Neuron (in vitro differentiated cells): Measurements from ENCODE around the gene CNTFR.
"Not testable (repeated sequence)": the region's sequence is repeated elsewhere in the genome, so short reads cannot be mapped to it uniquely, and the experiment has no call there.

Source experiments
- H2AFZ ChIP-seq: one replicate; pipeline ENCODE4 v1.6.1; 2013; ENCODE audit warnings: low read depth, mild to moderate bottlenecking, inconsistent platforms, low read length, moderate library complexity
- H3K27me3 ChIP-seq: one replicate; pipeline ENCODE4 v1.6.1; 2013; ENCODE audit warnings: low read length; ENCODE audit not compliant: insufficient read depth
- H3K36me3 ChIP-seq: one replicate; pipeline ENCODE4 v1.6.1; 2013; ENCODE audit warnings: low read length; ENCODE audit not compliant: insufficient read depth
- H3K4me1 ChIP-seq: one replicate; pipeline ENCODE4 v1.6.1; 2013; ENCODE audit warnings: low read length; ENCODE audit not compliant: insufficient read depth
- H3K4me3 ChIP-seq: 2 replicates; pipeline ENCODE4 v1.5.1; 2013; ENCODE audit warnings: mild to moderate bottlenecking, low read length, moderate library complexity
- H3K9me3 ChIP-seq: one replicate; pipeline ENCODE4 v1.6.1; 2013; ENCODE audit warnings: low read length

CNTFR gene, protein sequence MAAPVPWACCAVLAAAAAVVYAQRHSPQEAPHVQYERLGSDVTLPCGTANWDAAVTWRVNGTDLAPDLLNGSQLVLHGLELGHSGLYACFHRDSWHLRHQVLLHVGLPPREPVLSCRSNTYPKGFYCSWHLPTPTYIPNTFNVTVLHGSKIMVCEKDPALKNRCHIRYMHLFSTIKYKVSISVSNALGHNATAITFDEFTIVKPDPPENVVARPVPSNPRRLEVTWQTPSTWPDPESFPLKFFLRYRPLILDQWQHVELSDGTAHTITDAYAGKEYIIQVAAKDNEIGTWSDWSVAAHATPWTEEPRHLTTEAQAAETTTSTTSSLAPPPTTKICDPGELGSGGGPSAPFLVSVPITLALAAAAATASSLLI

DNA sequence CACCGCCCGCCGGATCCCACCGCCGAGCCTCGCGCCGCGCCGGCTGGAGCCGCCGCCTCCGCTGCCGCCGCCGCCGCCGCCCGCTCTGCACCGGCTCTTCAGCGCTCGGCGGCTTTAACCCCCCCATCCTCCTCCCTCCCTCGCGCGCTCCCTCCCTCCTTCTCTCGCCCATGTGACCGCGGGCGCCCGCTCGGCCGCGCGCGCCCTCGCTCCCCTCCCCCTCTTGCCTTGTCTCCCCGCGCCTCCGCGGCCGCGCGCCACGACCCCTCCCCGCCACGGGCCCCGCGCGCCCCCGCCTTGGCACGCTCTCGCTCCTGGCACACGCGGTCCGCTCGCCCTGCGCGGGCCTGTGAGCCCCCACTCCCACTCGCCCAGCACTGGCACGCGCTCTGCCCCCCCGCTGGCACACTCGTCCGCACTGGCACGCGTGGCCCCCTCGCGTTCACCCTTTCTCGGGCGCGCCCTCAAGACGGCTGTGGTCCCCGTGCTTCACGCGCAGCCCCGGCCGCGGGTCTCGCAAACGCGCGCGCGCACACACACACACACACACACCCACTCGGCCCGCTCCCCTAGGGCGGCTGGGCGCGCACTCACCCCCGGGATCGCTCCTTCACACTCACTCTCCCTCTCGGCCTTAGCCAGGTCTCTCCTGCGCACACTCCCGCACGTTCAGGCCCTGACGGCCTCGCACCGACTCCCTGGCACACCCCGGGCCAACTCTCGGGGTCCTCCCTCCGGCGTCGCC, at the start of gene CNTFR:
TSS of gene CNTFR (minus strand) at position 89 of the 745 bp plus-strand sequence. CDS start 20,743 bp downstream, outside the sequence.
- Histone ChIP-seq H3K4me3 (peak within 1 kb of the TSS; percentile 61), H3K4me1 (peaks cover 63% of the 10 kb centered on the region), H2AFZ (peak within 1 kb of the TSS; percentile 71), H3K36me3 (peaks cover 4% of the 10 kb centered on the region), H3K9me3 (no peaks in the 10 kb centered on the region), H3K27me3 (peaks cover 9% of the 10 kb centered on the region)

DNA sequence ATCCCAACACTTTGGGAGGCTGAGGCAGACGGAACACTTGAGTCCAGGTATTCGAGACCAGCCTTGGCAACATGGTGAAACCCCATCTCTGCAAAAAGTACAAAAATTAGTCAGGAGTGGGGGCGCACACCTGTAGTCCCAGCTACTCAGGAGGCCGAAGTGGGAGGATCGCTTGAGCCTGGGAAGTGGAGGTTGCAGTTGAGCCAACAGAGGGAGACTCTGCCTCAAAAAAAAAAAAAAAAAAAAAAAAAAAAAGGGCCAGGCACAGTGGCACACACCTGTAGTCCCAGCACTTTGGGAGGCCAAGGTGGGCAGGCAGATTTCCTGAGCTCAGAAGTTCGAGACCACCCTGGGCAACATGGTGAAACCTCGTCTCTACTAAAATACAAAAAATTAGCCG, 49.8 kb upstream of the CNTFR start:
- not testable (repeated sequence) for H3K27me3 ChIP-seq, H3K9me3 ChIP-seq, H2AFZ ChIP-seq, H3K4me3 ChIP-seq, H3K36me3 ChIP-seq
- peaks cover 11% of the 10 kb centered on the region for H3K4me1 ChIP-seq

- peak overlapping the region; percentile 71 for H3K4me3 ChIP-seq
- peaks cover 7% of the 10 kb centered on the region for H3K36me3 ChIP-seq
- H3K4me1 ChIP-seq, result peaks cover 11% of the 10 kb centered on the region
- H3K9me3 ChIP-seq, result no peaks in the 10 kb centered on the region
- peak overlapping the region; percentile 71 for H2AFZ ChIP-seq
- no peaks in the 10 kb centered on the region for H3K27me3 ChIP-seq
Measured at GRCh38 chr9:34638138-34638445, 48.6 kb upstream of the CNTFR start.

GRCh38 chr9:34637356-34638137, 48.0 kb upstream of the CNTFR start, which contains the start of gene SIGMAR1:
TSS of gene SIGMAR1 (minus strand) at chr9:34637787. CDS start at chr9:34637697, 90 bp downstream.
- H3K4me3 ChIP-seq, result peak within 1 kb of the TSS; percentile 71
- H2AFZ ChIP-seq, result peak within 1 kb of the TSS; percentile 71
- H3K27me3 ChIP-seq, result no peaks in the 10 kb centered on the region
- H3K4me1 ChIP-seq, result peaks cover 11% of the 10 kb centered on the region
- H3K9me3 ChIP-seq, result no peaks in the 10 kb centered on the region
- peaks cover 7% of the 10 kb centered on the region for H3K36me3 ChIP-seq

- Histone ChIP-seq H3K27me3 (no peaks in the 10 kb centered on the region), H3K36me3 (peaks cover 7% of the 10 kb centered on the region), H3K4me1 (peaks cover 11% of the 10 kb centered on the region), H2AFZ (peak overlapping the region; percentile 71), H3K4me3 (peak overlapping the region; percentile 71), H3K9me3 (no peaks in the 10 kb centered on the region)
Measured at GRCh38 chr9:34636791-34637355, 47.3 kb upstream of the CNTFR start.

DNA sequence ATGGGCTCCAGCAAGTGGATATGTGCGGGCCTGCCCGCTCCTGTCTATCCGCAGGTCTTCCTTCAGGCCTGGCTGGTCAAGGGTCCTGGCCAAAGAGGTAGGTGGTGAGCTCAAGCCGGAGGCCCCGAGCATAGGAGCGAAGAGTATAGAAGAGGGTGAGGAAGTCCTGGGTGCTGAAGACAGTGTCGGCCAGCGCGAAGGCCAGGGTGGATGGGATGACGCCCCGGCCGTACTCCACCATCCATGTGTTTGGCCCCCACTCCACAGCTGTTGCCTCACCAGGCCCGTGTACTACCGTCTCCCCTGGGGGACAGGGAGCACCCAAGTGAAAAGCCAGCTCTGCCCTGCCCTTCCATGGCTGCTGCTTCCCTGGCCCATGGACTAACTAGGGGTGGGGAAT, 46.0 kb upstream of the CNTFR start:
- Histone ChIP-seq H3K9me3 (no peaks in the 10 kb centered on the region), H3K36me3 (peaks cover 7% of the 10 kb centered on the region), H2AFZ (no peak overlapping the region), H3K4me3 (no peak overlapping the region), H3K4me1 (peaks cover 11% of the 10 kb centered on the region), H3K27me3 (peaks cover 8% of the 10 kb centered on the region)

- peaks cover 17% of the 10 kb centered on the region for H3K27me3 ChIP-seq
- no peaks in the 10 kb centered on the region for H3K9me3 ChIP-seq
- H3K4me3 ChIP-seq, result no peak overlapping the region
- H3K4me1 ChIP-seq, result peaks cover 11% of the 10 kb centered on the region
- H2AFZ ChIP-seq, result no peak overlapping the region
- peaks cover 7% of the 10 kb centered on the region for H3K36me3 ChIP-seq
Measured at GRCh38 chr9:34634551-34635248, 45.2 kb upstream of the CNTFR start.

DNA sequence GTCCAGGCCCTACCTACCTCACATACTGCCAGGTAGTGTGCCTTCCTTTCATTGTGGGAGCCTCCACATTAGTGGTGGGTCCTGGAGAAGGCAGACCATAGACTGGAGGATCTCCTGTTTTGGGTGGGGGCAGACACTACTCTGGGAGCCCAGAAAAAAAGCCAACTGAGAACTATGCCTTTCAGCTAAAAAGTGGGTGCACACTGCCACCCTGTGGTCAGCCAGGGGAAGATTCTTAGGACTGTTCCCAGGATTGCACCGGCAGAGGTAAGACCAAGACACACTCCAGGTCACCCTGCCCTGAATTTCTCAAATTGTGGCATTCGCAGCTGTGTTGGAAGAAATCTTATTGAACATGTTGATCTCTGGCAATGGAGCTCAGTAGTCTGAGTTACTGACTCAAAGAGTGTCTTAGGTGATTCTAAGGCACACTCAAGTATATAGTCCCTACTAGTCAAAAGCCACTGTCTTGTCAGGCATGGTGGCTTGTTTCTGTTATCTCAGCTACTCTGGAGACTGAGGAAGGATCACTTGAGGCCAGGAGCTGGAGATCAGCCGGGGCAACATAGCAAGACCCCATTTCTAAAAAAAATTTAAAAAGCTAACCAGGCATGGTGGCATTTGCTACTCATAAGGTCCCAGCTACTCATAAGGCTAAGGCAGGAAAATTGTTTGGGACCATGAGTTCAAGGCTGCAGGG, 44.5 kb upstream of the CNTFR start:
- H2AFZ ChIP-seq, result no peak overlapping the region
- no peak overlapping the region for H3K4me3 ChIP-seq
- peaks cover 16% of the 10 kb centered on the region for H3K4me1 ChIP-seq
- H3K36me3 ChIP-seq, result peaks cover 7% of the 10 kb centered on the region
- H3K27me3 ChIP-seq, result peaks cover 22% of the 10 kb centered on the region
- no peaks in the 10 kb centered on the region for H3K9me3 ChIP-seq

- Histone ChIP-seq H3K36me3 (peaks cover 7% of the 10 kb centered on the region), H3K4me3 (no peak overlapping the region), H3K4me1 (peaks cover 19% of the 10 kb centered on the region), H3K9me3 (no peaks in the 10 kb centered on the region), H3K27me3 (peaks cover 29% of the 10 kb centered on the region), H2AFZ (no peak overlapping the region)
Measured at GRCh38 chr9:34633166-34633565, 43.6 kb upstream of the CNTFR start.

- H3K4me3 ChIP-seq, result no peak overlapping the region
- H3K9me3 ChIP-seq, result no peaks in the 10 kb centered on the region
- H3K27me3 ChIP-seq, result peaks cover 54% of the 10 kb centered on the region
- H3K4me1 ChIP-seq, result peaks cover 12% of the 10 kb centered on the region
- no peak overlapping the region for H2AFZ ChIP-seq
- H3K36me3 ChIP-seq, result peaks cover 4% of the 10 kb centered on the region
Measured at GRCh38 chr9:34630402-34631154, 41.1 kb upstream of the CNTFR start.

GRCh38 chr9:34629491-34629808, 39.9 kb upstream of the CNTFR start:
- H3K27me3 ChIP-seq, result peaks cover 65% of the 10 kb centered on the region
- H3K9me3 ChIP-seq, result no peaks in the 10 kb centered on the region
- H3K4me1 ChIP-seq, result peaks cover 12% of the 10 kb centered on the region
- no peak overlapping the region for H2AFZ ChIP-seq
- no peaks in the 10 kb centered on the region for H3K36me3 ChIP-seq
- no peak overlapping the region for H3K4me3 ChIP-seq
